Mucosa of rectum (tissue), 2 donors: ENCODE data around the gene ACOXL.

ENCODE experiments used
- H3K27ac ChIP-seq, 2 donors: one replicate each; pipeline ENCODE4 v1.7.0; 2013; ENCODE audit warnings: inconsistent platforms in 2 of 2, low read depth in 2 of 2, low read length in 2 of 2
- H3K27me3 ChIP-seq, 2 donors: one replicate each; pipeline ENCODE4 v1.7.0; 2013; ENCODE audit warnings: low read length in 2 of 2; ENCODE audit not compliant: control insufficient read depth in 2 of 2, insufficient read depth in 2 of 2
- H3K36me3 ChIP-seq, 2 donors: one replicate each; pipeline ENCODE4 v1.7.0; 2013; ENCODE audit warnings: low read length in 2 of 2; ENCODE audit not compliant: control insufficient read depth in 2 of 2, insufficient read depth in 2 of 2
- H3K4me1 ChIP-seq, 2 donors: one replicate each; pipeline ENCODE4 v1.7.0; 2013; ENCODE audit warnings: low read length in 2 of 2, mild to moderate bottlenecking in 1 of 2; ENCODE audit not compliant: control insufficient read depth in 2 of 2, insufficient read depth in 2 of 2
- H3K4me3 ChIP-seq, 2 donors: one replicate each; pipeline ENCODE4 v1.7.0; 2013; ENCODE audit warnings: low read length in 2 of 2
- H3K9ac ChIP-seq, 2 donors: one replicate each; pipeline ENCODE4 v1.7.0; 2013; ENCODE audit warnings: low read length in 2 of 2, low read depth in 1 of 2, mild to moderate bottlenecking in 1 of 2
- H3K9me3 ChIP-seq, 2 donors: one replicate each; pipeline ENCODE4 v1.7.0; 2013; ENCODE audit warnings: low read length in 2 of 2; ENCODE audit not compliant: control insufficient read depth in 2 of 2
- donor health status: healthy.
- donor health status: Normal muscosa, but diverticular disease.

The ACOXL gene

DNA sequence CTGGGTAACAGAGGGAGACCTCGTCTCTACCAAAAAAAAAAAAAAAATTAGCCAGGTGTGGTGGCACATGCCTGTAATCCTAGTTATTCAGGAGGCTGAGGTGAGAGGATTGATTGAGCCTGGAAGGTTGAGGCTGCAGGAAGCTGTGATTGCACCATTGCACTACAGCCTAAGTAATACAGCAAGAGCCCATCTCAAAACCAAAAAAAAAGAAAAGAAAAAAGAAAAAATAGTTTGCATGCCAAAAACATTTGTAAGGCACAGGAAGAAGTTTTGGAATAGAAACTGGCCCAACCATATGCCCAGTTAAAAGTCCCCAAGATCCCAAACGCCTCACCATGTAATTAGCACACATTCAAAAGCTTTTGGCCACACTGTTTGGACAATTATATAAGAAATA is 13.4 kb upstream of the ACOXL start:
- Histone ChIP-seq H3K4me3 (no peak overlapping the region), H3K27me3 (no peaks in the 10 kb centered on the region), H3K36me3 (no peaks in the 10 kb centered on the region), H3K27ac (no peak overlapping the region), H3K9me3 (no peaks in the 10 kb centered on the region), H3K4me1 (peaks cover 4 to 12% of the 10 kb centered on the region in 2 donors), H3K9ac (no peak overlapping the region)

DNA sequence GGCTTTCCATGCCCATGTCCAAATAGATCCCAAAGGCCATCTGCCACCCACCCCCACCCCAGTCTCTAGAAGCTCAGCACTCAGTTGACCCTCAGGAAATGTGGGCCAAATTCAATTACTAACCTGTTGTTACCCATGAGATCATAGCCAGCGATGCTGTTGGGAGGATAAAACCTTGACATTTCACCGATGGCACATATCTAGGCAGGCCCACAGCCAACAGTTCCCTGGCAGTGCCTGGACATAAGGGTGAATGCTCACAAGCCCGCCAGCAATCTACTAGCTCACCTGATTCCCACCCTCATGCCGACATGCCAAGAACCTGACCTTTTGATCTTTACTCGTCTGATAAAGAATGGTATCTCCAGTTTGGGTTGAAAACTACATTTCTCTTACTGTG is 11.8 kb upstream of the ACOXL start:
- H3K27ac ChIP-seq: no peak overlapping the region
- peaks cover 0 to 5% of the 10 kb centered on the region in 2 donors for H3K4me1 ChIP-seq
- H3K9ac ChIP-seq: no peak overlapping the region
- H3K9me3 ChIP-seq: no peaks in the 10 kb centered on the region
- no peaks in the 10 kb centered on the region for H3K27me3 ChIP-seq
- no peak overlapping the region for H3K4me3 ChIP-seq
- H3K36me3 ChIP-seq: no peaks in the 10 kb centered on the region

- Histone ChIP-seq H3K4me1 (no peaks in the 10 kb centered on the region), H3K27me3 (no peaks in the 10 kb centered on the region), H3K9ac (no peak overlapping the region), H3K4me3 (no peak overlapping the region), H3K9me3 (no peaks in the 10 kb centered on the region), H3K27ac (no peak overlapping the region), H3K36me3 (no peaks in the 10 kb centered on the region)
Measured at GRCh38 chr2:110724820-110725219, 7.6 kb upstream of the ACOXL start.

DNA sequence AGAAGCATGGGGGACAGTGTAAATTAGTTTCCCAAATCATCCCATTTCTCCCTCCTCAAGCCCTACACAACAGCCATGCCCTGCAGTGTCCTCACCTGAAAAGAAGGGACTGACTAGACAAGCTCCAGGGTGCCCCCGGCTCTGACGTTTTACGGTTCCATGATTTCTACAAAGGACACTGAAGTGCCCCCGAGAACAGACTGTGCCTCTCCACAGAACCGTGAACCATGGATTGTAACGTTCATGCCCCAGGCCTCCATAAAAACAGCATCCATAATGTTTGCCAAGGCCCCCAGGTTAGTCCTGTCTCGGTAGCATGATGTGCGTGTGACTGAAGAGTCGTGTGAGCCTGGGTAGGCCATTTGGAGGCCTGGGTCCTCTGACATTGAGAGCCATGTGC is 7.0 kb upstream of the ACOXL start:
- Histone ChIP-seq H3K27ac (no peak overlapping the region), H3K4me1 (no peaks in the 10 kb centered on the region), H3K36me3 (no peaks in the 10 kb centered on the region), H3K9me3 (no peaks in the 10 kb centered on the region), H3K27me3 (no peaks in the 10 kb centered on the region), H3K4me3 (no peak overlapping the region), H3K9ac (no peak overlapping the region)

DNA sequence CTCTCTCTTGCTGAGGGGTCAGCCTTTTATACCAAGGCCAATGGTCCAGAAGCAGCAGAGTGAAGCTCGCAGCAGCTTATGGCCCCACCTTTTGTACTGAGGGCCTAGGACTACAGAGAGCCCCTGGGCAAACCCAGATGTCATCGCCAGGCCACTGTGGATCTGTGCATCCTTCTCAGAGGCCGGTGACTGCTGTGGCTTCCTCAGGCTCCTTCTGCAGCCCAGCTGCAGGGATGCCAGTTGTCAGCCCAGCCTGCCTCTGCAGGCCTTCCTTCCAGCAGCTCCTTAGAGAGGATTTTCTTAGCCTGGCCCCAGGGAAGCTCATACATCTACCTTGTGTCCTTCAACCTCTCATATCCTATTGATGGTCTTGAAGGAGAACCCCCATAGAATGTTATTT is 6.5 kb upstream of the ACOXL start:
- Histone ChIP-seq H3K27ac (no peak overlapping the region), H3K4me3 (no peak overlapping the region), H3K4me1 (no peaks in the 10 kb centered on the region), H3K36me3 (no peaks in the 10 kb centered on the region), H3K27me3 (peaks cover 0 to 4% of the 10 kb centered on the region in 2 donors), H3K9ac (no peak overlapping the region), H3K9me3 (no peaks in the 10 kb centered on the region)

- no peaks in the 10 kb centered on the region for H3K36me3 ChIP-seq
- no peak overlapping the region for H3K9ac ChIP-seq
- H3K9me3 ChIP-seq: no peaks in the 10 kb centered on the region
- peaks cover 0 to 5% of the 10 kb centered on the region in 2 donors for H3K27me3 ChIP-seq
- no peak overlapping the region for H3K4me3 ChIP-seq
- H3K27ac ChIP-seq: no peak overlapping the region
- H3K4me1 ChIP-seq: no peaks in the 10 kb centered on the region
Measured at GRCh38 chr2:110726285-110726684, 6.1 kb upstream of the ACOXL start.

DNA sequence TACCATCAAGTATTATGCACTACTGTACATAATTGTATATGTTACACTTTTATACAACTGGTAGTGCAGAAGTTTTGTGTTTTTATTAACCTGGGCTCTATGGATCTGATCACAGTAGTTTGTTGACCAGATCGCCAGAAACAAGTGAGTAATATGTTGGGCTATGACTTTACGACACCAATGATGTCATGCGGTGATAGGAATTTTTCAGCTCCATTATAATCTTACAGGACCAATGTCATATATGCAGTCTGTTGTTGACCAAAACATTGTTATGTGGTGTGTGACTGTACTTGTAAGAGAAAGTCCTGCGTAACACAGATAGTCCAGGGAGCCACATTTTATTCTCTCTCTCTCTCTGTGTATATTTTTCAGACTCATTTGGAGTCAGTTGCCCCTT is 4.5 kb upstream of the ACOXL start:
- no peak overlapping the region for H3K27ac ChIP-seq
- H3K36me3 ChIP-seq: no peaks in the 10 kb centered on the region
- H3K9me3 ChIP-seq: no peaks in the 10 kb centered on the region
- no peak overlapping the region for H3K9ac ChIP-seq
- peaks cover 3 to 5% of the 10 kb centered on the region in 2 donors for H3K4me1 ChIP-seq
- peaks cover 7 to 13% of the 10 kb centered on the region in 2 donors for H3K27me3 ChIP-seq
- no peak overlapping the region for H3K4me3 ChIP-seq

DNA sequence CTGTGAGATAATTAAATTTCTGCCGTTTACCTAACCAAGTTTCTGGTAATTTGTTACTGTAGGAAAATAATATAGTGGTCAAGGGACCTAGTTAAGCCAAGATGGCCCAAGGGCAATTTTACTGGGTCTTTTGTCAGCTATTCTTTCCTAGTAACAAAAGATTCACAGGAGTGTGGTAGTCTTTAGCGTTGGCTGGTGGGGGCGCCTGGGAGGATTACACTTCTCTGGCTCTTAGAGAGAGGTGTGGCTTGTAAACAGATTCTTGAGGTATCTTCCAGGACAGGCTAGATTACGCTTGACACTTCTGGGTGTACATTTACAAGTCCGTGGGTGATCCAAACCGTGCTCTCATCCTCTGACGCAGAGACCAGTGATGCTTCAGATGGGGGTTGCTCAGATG is 3.3 kb upstream of the ACOXL start:
- H3K36me3 ChIP-seq: no peaks in the 10 kb centered on the region
- H3K27me3 ChIP-seq: peaks cover 16 to 23% of the 10 kb centered on the region in 2 donors
- no peak overlapping the region for H3K4me3 ChIP-seq
- H3K9me3 ChIP-seq: no peaks in the 10 kb centered on the region
- no peak overlapping the region for H3K27ac ChIP-seq
- peaks cover 6 to 10% of the 10 kb centered on the region in 2 donors for H3K4me1 ChIP-seq
- no peak overlapping the region for H3K9ac ChIP-seq

DNA sequence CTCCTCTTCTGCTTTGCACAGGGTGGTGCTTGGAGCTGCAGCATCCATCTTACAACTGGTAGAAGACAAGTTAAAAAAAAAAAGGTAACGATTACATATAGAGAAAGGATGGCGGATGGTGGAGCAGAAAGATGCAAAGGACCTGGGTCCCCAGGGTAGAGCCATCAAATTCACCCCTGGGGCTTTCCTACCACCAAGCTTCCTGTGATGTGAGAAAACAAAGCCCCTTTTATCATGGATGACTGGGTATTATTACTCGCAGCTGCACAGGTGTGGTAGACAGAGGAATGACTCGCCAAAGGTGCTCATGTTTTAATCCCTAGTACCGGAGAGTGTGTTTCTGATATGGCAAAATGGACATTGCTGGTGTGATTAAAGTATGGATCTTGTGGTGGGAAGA is 1.3 kb upstream of the ACOXL start:
- H3K36me3 ChIP-seq: no peaks in the 10 kb centered on the region
- no peak overlapping the region for H3K4me3 ChIP-seq
- H3K27me3 ChIP-seq: peaks cover 26 to 38% of the 10 kb centered on the region in 2 donors
- peaks cover 6 to 10% of the 10 kb centered on the region in 2 donors for H3K4me1 ChIP-seq
- H3K9me3 ChIP-seq: no peaks in the 10 kb centered on the region
- H3K27ac ChIP-seq: no peak overlapping the region
- no peak overlapping the region for H3K9ac ChIP-seq

GRCh38 chr2:110735366-110735765 is 3.0 kb downstream of the ACOXL start:
- peaks cover 6 to 10% of the 10 kb centered on the region in 2 donors for H3K4me1 ChIP-seq
- H3K27ac ChIP-seq: no peak overlapping the region
- H3K27me3 ChIP-seq: peaks cover 26 to 42% of the 10 kb centered on the region in 2 donors

GRCh38 chr2:110737783-110738182 is 5.4 kb downstream of the ACOXL start:
- H3K9me3 ChIP-seq: no peaks in the 10 kb centered on the region
- no peak overlapping the region for H3K9ac ChIP-seq
- peaks cover 21 to 37% of the 10 kb centered on the region in 2 donors for H3K27me3 ChIP-seq
- H3K36me3 ChIP-seq: no peaks in the 10 kb centered on the region
- H3K4me1 ChIP-seq: peaks cover 5 to 7% of the 10 kb centered on the region in 2 donors
- no peak overlapping the region for H3K4me3 ChIP-seq
- H3K27ac ChIP-seq: no peak overlapping the region

More at GRCh38 chr2:110735366-110735765, 3.0 kb downstream of the ACOXL start:
- Histone ChIP-seq H3K4me3 (no peak overlapping the region), H3K9me3 (no peaks in the 10 kb centered on the region), H3K36me3 (no peaks in the 10 kb centered on the region), H3K9ac (no peak overlapping the region)
